ENCODE measurements around the gene HNF4A.
"Not testable (repeated sequence)": the region's sequence is repeated elsewhere in the genome, so short reads cannot be mapped to it uniquely, and the experiment has no call there.

HNF4A gene

DNA sequence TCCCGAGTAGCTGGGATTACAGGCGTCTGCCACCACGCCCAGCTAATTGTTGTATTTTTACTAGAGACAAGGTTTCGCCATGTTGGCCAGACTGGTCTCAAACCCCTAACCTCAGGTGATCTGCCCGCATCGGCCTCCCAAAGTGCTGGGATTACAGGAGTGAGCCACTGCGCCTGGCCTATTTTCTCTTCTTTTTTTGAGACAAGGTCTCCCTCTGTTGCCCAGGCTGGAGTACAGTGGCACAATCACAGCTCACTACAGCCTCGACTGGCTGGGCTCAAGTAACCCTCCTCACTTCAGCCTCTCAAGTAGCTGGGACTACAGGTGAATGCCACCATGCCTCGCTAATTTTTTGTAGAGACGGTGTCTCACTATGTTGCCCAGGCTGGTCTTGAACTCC, 9.6 kb upstream of the HNF4A start:
- not testable (repeated sequence) for DNase-seq

DNA sequence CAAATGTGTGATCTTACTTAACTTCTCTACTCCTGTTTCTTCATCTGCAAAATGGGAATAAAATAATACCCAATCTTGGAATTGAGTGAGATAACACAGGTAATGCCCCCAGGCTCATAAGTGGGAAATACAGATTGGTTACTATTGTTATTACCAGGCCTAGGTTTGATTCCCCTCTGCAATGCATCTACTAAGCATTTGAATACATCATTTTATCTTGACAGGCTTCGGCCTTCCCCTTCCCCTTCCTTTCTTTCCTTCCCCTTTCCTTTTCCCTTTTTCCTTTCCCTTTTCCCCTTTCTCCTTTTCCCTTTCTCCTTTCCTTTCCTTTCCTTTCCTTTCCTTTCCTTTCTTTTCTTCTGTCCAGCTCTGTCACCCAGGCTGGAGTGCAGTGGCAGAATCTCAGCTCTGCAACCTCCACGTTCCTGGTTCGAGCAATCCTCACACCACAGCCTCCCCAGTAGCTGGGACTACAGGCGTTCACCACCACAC, 7.3 kb upstream of the HNF4A start:
- DNase-seq: no peak

DNA sequence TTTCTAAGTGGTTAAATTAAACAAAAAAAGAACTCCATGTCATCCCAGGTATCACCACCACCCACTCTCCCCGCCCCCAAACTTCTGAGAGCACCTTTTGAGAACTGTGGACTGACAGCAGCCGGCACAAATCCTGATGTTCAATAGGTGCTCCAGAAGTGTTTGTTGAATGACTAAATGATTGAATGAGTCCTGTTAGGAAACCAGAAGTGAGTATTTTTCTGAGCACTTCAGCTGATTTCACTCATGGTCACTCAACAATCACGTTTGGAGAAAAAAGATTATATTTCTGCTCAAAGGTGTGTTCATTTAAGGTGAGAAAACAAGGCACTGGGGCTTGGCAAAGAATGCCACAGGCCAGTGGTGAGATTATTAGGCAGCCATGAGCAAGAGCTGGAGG, 6.2 kb upstream of the HNF4A start:
- DNase-seq: no peak

DNA sequence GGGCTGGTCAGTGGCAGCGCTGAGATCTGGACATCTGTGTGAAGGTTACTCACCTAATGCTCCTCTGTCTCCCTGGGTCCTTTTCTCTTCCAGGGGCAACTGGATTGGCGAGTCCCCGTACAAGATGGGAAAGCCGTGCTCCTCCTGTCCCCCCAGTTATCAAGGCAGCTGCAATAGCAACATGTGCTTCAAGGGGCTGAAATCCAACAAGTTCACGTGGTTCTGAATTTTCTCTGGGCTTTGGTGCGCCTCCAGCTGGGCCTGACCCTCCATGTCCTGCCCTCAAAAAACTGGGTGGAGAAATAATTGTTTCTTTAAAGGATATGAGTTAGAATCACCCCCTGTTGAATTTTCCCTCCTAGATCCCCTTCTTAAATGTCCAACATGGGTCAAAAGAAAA, 4.9 kb upstream of the HNF4A start:
- DNase-seq: no peak

DNA sequence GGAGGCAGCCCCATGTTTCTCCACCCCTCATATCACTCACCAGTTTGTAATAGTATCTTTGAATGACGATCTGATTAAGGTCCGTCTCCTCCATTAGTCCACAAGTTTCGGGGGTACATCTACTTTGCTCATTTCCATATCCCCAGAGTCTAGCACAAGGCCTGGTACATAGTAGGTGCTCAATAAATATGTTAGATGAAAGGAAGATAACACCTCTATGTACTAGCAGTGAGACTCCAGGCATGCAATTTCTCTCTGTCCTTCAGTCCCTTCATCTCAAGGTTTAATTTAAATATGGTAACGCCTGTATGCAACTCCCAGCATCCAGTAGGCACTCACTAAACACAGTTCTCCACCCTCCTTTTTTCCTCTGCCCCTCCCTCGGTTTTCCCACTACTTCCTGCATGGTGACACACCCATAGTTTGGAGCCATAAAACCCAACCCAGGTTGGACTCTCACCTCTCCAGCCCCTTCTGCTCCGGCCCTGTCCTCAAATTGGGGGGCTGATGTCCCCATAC, 461 bp upstream of the HNF4A start:
- DNase-seq: no peak

DNA sequence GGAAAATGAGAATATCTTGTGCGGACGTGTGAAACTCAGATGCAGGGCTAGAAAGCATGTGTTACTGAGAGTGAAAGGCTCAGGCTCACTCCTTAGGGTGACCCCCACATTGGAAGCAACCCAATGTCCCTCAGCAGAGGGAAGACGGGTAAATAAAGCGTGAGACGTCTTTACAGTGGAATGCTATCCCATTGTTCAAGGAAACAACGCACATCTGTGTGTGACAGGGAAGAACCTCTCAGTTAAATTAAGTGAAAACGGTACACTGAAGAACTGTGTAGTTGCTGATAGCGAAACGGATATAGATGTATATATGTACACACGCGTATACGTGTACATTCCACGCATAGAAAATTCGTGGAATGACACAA, 839 bp downstream of the HNF4A start:
- no peak for DNase-seq

DNA sequence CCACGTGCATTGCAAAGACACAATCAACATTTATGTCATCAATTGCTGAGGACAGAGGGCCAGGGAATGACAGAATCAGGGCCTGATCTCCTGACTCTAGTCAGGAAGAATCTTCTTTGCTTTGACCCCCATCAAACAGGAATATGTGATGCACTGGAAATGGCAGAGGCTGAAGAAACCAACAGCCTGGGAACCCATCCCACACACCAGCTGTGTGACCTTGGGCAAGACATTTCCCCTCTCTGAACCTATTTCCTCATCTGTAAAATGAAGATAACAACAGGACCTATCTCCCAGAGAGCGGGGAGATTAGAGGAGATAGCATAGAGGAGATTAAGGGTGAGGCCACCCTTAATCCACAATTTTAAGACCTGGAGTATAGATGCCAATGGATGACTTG, 1.5 kb downstream of the HNF4A start:
- DNase-seq: no peak

DNA sequence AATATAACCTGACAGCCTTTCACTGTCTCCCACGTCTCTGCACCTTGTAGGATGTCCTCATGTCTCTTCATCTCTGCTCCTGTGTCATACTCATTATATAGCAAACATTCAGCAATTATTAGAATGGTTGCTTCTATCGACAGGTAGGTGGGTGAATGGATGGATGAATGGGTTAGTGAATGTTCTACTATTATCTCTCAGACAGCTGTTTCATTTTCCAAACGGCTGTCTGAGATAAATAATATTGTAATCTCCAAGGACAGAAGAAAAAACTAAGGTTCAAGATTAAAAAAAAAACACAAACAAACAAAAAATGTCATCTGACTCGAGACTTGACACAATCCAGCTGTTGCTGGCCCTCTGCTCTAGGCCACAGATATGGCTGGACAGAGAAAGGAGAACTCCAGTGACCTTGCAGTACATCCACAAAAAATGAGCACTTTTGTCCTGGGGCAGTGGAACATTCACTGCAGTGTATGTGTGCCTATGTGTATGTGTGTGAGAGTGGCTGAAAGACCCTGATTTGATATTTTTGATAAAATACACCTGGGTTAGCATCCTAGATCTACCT, 2.1 kb downstream of the HNF4A start:
- no peak for DNase-seq

DNA sequence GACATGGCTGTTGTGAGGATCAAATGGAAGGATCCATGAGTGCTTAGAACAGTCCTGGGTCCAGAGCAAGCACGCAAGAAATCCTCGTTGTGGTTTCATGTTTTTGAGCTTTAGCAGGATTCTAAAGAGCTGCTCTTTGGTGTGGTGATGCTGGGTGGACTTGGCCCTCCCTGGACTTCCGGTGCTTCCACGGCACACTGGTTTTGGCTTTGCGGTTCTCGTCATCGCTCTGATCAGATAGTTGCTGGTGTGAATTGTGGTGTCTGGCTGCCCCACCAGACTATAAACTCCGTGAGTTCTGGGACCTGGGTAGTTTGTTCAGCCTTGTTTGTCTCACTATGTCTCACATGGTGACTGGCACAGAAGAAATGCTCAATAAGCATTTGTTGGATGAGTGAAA, 3.3 kb downstream of the HNF4A start:
- no peak for DNase-seq

DNA sequence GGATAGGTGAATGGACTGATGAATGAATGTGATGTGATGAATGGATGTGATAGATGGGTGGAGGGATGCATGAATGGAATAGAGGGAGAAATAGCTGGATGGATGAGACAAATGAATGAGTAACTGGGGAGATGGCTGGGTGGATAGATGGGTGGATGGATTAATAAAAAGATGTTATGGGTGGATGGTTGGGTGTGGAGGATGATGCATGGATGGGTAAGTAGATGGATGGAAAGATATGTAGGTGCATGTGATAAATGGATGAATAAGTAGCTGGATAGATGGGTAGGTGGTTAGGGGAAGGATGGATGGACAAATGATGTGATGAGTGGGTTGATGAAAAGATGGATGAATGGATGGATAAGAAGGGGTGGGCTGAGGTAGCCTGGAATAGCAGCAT, 4.7 kb downstream of the HNF4A start:
- no peak for DNase-seq

DNA sequence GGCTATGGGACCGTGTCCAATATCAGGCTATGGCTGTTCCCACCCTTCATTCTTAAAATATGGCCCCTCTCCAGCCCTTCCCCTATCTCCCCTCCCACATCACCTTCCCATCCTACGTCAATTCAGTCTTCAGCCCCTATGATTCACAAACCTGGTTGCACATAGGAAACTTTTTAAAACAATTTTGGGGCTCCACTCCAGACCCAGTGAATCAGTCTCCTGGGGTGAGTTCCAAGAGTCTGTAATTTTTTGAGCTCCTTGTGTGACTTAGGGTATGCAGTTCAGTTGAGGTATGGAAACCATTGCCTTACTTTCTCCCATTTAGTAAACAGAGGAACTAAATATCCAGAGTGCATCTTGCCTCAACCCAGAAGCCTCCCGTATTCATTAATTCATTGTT, 5.5 kb downstream of the HNF4A start:
- no peak for DNase-seq

DNA sequence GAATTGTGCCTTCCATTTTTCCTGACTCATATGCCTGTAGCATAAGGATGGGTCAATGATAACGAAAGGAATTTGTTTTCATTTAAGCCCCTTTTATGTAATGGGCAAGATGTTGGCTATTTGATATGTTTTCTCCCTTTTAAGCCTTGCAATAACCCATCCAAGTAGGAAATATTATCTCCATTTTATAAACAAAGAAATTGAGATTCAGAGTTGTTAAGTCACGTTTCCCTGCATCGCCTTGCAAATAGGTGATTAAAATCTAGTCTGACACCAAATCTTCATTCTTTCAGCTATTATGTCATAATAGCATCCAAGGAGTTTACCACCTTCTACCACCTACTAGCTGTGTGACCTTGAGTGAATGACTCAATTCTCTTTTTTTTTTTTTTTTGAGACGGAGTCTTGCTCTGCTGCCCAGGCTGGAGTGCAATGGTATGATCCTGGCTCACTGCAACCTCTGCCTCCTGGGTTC, 7.0 kb downstream of the HNF4A start:
- no peak for DNase-seq

DNA sequence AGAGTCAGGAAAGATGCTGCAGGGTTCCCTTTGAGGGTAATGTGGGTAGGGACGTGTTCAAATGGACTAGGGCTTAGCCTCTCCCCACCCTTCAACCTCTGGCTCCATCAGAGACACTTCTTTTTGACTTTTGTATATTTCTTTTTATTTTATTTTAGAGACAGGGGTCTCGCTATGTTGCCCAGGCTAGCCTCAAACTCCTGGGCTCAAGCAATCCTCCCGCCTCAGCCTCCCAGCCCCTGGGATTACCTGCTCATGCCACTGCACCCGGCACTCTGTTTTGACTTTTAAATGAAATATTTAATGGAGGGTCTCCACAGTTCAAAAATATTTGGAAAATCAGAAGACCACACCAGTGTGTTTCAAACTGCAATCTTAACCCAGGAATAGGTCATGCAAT, 8.6 kb downstream of the HNF4A start:
- DNase-seq: no peak

DNA sequence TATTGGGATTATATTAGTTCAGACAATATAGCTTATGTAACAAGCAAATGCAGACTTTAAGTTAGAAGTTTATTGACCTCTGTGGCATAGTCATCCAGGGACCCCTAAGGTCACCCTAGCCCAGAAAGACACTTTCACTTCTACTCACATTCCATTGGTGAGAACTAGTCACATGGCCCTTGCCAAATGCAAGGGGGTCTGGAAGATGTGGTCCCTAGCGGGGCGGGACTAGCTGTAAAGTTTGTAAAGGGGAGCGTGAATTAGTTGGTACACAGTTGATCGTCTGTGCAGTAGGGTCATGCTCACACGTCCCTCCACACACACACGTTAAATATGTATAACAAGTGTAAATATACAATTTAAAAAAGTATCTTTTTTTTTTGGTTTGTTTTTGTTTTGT, 9.3 kb downstream of the HNF4A start:
- DNase-seq: no peak

DNA sequence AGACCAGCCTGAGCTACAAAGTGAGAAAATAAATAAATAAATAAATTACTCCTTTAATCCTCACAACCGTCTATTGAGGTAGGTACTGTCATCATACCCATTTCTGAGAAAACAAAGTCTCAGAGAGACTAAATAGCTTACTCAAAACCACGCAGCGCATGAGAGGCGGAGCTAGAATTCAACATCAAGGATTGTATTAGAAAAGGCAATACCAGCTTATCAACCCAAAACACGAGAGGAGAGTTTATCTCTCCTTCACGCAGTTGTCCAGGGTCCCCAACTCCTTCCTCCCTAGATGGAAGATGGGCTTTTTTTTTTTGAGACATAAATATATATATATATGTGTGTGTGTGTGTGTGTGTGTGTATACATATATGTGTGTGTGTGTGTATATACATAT, 12.2 kb downstream of the HNF4A start:
- no peak for DNase-seq

DNA sequence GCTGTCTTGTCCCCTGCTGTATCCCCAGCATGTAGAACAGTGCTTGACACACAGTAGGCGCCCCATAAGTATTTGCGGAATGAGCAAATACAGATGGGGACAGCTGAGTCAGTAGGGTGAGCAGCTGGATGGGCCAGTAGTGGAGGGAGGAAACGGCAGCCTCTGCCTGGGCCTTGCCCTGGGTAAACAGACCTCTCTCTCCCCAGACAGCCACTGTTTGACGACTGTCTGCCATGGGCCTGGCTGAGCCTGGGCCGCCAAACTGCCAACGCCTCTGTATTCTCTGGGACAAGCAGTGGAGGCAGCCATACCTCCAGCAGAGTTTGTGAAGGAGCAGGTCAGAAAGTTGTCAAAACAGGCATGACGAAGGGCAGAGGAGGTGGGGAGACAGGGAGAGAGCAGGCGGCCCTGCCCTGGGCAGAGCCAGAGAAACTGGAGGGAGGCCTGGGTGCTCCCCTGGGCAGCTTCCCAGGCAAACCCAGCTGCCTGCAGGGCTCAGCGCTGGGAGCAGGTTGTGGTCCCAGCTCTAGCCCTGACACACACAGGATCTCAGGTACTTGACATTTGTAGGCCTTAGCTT, 15.2 kb downstream of the HNF4A start:
- DNase-seq: no peak

DNA sequence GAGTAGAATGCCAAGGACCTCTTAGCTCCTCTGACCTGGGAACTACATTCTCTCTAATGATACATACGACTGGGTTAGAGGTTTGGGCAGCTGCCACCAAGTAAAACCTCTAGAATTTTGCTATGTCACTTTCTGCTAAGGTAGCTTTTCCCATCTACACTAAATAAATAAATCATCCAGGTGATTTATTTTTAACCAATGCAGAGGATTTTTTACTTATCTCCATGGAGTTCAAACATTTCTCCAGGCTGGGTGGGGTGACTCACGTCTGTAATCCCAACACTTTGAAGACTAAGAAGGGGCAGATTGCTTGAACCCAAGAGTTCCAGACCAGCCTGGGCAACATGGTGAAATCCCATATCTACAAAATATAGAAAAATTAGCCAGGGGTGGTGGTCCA, 27.1 kb downstream of the HNF4A start:
- DNase-seq: no peak

DNA sequence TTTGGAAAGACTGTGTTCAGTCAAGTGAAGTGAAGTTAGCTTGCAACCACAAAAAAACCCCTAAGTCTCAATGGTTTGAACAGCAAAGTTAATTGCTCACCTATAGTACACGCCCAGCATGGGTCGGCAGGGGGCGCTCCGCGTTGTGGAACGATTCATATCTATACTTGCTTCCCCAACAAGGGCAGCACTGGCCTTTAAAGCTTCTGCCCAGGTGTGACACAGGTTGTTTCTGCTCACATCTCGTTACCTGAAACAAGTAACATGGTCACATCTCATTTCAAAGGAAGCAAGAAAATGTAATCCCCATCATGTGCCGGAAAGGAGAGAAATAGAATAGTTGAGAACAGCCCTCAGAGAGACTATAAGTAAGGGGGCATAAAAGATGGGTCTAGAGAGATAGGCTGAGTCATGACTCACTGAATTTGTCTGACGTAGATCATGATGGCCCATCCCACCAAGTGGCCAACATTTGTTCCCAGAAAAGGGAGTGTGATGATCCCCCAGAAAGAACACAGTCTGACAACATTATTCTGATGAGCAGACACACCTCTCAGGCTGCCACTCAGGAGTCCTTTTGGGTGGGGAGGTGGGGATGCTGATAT, 29.0 kb downstream of the HNF4A start:
- DNase-seq: peak; percentile 10 to 65

DNA sequence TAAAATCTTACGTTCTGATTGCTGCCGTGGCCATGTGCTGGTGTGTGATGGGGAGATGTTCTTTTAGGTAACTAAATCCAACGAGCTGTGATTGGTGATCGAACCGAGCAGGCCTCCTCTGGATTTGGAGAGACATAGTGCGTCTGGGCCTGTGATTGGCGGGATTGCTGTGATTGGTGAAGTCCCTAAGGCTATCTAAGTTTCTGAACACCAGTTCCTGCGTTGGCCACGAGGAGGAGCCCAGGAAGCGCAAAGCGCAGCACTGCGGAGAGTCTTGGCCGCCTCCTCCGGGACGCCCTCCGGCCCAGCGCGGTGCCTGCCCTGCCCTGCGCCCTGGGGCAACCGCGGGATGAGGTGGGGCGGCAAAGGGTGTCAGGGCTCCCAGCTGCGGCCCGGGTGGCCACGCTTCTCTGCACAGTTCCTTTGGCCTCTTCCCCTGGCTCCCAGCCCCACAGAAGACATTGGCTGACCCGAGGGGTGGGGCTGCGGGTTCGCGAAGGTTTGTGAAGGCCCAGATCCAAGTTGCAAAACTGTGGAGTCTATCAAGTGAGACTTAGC, 33.0 kb downstream of the HNF4A start:
- DNase-seq: peak; percentile 36 to 81

DNA sequence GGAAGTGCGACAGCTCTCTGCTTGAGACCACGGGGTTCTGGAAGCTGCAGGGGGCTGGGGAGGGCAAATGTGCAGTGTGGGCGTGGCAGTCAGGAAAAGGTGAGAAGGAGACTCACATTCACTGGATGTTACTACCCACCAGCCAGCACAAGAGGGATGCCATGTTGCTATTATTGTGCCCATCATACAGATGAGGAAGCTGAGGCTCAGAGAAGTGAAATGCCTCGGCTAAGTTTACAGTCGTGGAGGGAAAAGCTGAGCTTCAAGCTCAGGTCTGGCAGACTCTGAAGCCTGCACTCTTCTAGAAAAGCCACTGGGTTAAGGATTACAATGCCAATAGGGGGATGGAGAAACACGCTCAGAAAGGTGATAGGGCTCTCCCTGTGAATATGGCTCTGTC, 34.4 kb downstream of the HNF4A start:
- DNase-seq: no peak

DNA sequence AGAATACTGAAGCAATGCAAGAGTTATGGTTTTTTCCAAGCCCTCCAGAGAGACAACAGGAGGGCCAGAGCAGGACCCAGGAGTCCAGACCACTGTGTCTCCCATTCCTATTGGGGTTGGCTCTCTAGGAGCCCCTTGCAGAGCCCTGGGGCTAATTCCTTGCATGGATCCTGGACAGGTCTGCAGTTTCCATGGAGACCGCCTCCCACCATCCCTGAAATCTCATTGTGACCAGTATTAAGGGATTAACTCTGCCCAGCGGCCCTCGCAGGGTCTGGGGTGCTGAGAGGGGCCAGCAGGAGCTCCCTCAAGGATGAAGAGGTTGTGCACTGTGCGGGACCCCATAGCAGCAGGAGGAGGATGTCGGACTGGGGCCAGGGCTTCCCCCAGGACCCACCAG, 34.8 kb downstream of the HNF4A start:
- DNase-seq: no peak

DNA sequence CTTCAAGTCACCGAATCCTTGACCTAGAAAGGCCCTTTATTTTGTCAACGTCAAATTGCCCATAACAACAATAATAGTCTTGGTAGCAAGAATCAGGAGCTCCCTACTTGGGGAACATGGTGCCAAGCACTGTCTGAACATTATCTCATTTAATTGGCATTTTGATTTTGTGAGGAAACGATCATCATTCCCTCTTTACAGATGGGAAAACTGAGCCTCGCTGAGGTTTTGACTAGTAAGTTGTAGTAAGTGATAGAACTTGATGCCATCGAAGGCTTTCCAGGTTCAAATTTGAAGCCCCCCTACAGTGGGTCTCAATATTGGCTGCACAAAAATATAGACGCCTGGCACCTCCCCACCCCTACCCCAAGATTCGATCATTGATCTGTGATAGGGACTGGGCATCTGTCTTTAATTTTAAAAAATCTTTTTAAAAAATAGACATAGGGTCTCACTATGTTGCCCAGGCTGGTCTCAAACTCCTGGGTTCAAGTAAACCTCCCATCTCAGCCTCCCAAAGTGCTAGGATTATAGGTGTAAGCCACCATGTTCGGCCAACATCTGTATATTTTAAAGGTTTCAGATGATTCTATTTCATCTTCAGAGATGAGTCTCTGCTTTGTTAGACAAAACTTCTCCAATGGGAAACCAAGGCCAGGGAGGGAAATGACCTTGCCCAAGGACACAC, 36.7 kb downstream of the HNF4A start:
- no peak for DNase-seq

DNA sequence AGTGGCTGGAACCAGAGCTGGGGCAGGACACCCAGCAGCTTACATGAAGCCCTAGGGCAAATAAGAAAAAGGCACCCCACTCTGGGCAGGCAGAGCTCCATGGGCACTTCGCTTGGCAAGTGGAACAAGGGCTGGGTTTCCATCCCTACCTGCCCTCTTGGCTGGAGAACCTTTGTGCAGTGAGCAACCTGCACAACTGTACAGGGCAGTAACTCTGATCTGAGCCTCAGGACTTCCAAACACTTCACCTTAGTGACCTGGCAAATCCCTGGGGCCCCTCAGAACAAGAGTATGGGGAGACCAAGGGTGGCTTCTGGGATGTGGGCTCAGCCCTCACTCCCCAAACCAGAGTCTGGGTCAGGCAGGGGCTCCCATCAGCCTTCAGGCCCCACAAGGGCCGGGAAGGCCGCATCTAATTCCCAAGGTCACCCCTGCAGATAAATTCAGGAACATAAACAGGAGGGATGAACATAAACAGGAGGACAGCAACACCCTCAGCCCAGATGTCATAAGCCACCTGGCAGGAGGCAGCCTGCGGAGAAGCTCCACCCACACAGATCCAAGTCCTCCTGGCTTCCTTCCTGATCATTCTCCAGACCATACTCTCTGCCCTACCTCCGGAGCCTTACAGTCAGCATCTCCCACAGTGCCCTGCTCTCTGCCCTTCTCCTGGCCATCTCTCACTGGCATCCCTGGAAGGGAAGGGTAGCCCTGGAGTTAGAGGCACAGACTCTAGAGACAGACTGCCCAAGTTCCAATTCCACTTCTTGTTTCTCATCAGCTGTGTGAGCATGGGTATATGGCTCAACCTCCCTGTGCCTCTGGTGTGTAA, 37.5 kb downstream of the HNF4A start:
- no peak for DNase-seq
